Natural killer cell (primary cell): ENCODE results near the gene FMC1. TPM values are rescaled to one million over a fixed set of nuclear protein-coding genes. Genes with fewer than 3 reads are reported as not detected.

ENCODE experiments used
- ATAC-seq, 3 donors: fragments of 150-1000 bp in 2 of 3; fragments of 200-7000 bp in 1 of 3; cut with Tn5 transposase; 1 replicate in 1 of 3; 2 replicates in 2 of 3; pipeline ENCODE4 v1.10.0; 2021; ENCODE audit warnings: mild to moderate bottlenecking in 2 of 3, moderate library complexity in 2 of 3
- DNase-seq, 2 donors: peaks; one replicate each; pipeline versions ENCODE4 v3.0.0 to v3.0.0-alpha.2; 2013 to 2021; ENCODE audit warnings: mixed read lengths in 1 of 2
- H3K27ac ChIP-seq: one replicate; pipeline ENCODE4 v1.5.1; 2013; ENCODE audit warnings: mild to moderate bottlenecking, low read length
- H3K27me3 ChIP-seq: one replicate; pipeline ENCODE4 v1.6.1; 2013; ENCODE audit warnings: low read length; ENCODE audit not compliant: control insufficient read depth, insufficient read depth
- H3K36me3 ChIP-seq: one replicate; pipeline ENCODE4 v1.6.1; 2013; ENCODE audit warnings: low read length; ENCODE audit not compliant: control insufficient read depth, insufficient read depth
- H3K4me1 ChIP-seq: one replicate; pipeline ENCODE4 v1.6.1; 2013; ENCODE audit warnings: low read length; ENCODE audit not compliant: control insufficient read depth, insufficient read depth
- H3K4me3 ChIP-seq: one replicate; pipeline ENCODE4 v1.5.1; 2013; ENCODE audit warnings: low read length
- H3K9me3 ChIP-seq: one replicate; pipeline ENCODE4 v1.6.1; 2013; ENCODE audit warnings: low read length; ENCODE audit not compliant: control insufficient read depth, insufficient read depth
- H3K27ac Mint-ChIP-seq, 2 donors: one replicate each; pipeline ENCODE4 v1.8.0; 2022; ENCODE audit warnings: mild to moderate bottlenecking in 2 of 2, mixed read lengths in 2 of 2, moderate library complexity in 1 of 2
- H3K27me3 Mint-ChIP-seq, 2 donors: one replicate each; pipeline ENCODE4 v1.8.0; 2022; ENCODE audit warnings: low read depth in 2 of 2, mixed read lengths in 2 of 2
- H3K36me3 Mint-ChIP-seq: one replicate; pipeline ENCODE4 v1.8.0; 2022; ENCODE audit warnings: mixed read lengths
- H3K4me1 Mint-ChIP-seq, 2 donors: one replicate each; pipeline ENCODE4 v1.8.0; 2022; ENCODE audit warnings: mixed read lengths in 2 of 2
- H3K4me3 Mint-ChIP-seq: one replicate; pipeline ENCODE4 v1.8.0; 2022; ENCODE audit warnings: mild to moderate bottlenecking, moderate library complexity, mixed read lengths
- H3K9me3 Mint-ChIP-seq, 2 donors: one replicate each; pipeline ENCODE4 v1.8.0; 2022; ENCODE audit warnings: mixed read lengths in 2 of 2
- WGBS: methylation state at CpG from one replicate; pipeline ENCODE4 v1.1.7; 2013; ENCODE audit warnings: missing lambda C conversion rate; ENCODE audit not compliant: insufficient coverage; 5-methylcytosine and 5-hydroxymethylcytosine counted together
- intact Hi-C: fragments of 100-400 bp; cut with micrococcal nuclease; formaldehyde crosslinking; loops from one replicate; pipeline ENCODE4 v1.14.2; 2022
- total RNA-seq, 4 donors: library from RNA; stranded (reverse); fragments of 120-200 nt in 1 of 4; gene quantifications; one replicate each; pipeline versions ENCODE4 v1.2.3 to v1.2.4, GENCODE V29; 2013 to 2022
- TF ChIP-seq, protein P1 (sequence below): fragments of 200-600 bp; IDR thresholded peaks from one replicate; pipeline ENCODE4 v1.8.0; 2022; ENCODE audit warnings: antibody characterized with exemption

Gene FMC1
- total RNA-seq, 3 donors from 2014 or later (not counting 1 experiment from before 2014, with no cell fraction given) = 5.1 to 7.2 (median 6.9) TPM

DNA sequence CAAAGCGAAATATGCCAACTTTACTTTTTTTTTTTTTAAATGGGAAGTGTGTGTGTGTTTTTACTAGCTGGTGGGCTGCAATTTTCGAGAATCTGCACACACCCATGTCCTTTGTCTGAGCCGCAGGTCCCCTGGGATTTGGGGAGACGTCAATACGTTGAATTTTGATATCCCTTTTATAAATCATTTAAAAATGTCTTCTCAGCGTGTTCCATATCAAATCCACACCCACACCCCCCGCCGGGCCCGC is 404 bp upstream of the FMC1 start:
- Mint-ChIP-seq H3K4me1 (peaks cover 28 to 31% of the 10 kb centered on the region in 2 donors), H3K9me3 (peaks cover 2 to 8% of the 10 kb centered on the region in 2 donors), H3K36me3 (peaks cover 11% of the 10 kb centered on the region), H3K27me3 (peaks cover 4 to 8% of the 10 kb centered on the region in 2 donors), H3K4me3 (peak overlapping the region; percentile 98), H3K27ac (peak overlapping the region; percentile 100)
- H3K27me3 ChIP-seq = no peaks in the 10 kb centered on the region
- WGBS = 0% methylated on average over 8 of the region's 9 CpGs
- H3K9me3 ChIP-seq = peaks cover 4% of the 10 kb centered on the region
- peaks cover 15% of the 10 kb centered on the region for H3K4me1 ChIP-seq
- peak overlapping the region; percentile 98 for H3K27ac ChIP-seq
- no peak for DNase-seq
- intact Hi-C loops = loop anchor here (1.0 to 2.0 kb wide), 4 partner anchors 19 to 836 kb away; partner anchors contain the start of genes KDM7A, LUC7L2, UBN2 and ZC3HAV1
- TF ChIP-seq, protein P1, sequence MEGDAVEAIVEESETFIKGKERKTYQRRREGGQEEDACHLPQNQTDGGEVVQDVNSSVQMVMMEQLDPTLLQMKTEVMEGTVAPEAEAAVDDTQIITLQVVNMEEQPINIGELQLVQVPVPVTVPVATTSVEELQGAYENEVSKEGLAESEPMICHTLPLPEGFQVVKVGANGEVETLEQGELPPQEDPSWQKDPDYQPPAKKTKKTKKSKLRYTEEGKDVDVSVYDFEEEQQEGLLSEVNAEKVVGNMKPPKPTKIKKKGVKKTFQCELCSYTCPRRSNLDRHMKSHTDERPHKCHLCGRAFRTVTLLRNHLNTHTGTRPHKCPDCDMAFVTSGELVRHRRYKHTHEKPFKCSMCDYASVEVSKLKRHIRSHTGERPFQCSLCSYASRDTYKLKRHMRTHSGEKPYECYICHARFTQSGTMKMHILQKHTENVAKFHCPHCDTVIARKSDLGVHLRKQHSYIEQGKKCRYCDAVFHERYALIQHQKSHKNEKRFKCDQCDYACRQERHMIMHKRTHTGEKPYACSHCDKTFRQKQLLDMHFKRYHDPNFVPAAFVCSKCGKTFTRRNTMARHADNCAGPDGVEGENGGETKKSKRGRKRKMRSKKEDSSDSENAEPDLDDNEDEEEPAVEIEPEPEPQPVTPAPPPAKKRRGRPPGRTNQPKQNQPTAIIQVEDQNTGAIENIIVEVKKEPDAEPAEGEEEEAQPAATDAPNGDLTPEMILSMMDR = no peak
- H3K4me3 ChIP-seq = peak overlapping the region; percentile 89
- ATAC-seq = no peak
- H3K36me3 ChIP-seq = no peaks in the 10 kb centered on the region

DNA sequence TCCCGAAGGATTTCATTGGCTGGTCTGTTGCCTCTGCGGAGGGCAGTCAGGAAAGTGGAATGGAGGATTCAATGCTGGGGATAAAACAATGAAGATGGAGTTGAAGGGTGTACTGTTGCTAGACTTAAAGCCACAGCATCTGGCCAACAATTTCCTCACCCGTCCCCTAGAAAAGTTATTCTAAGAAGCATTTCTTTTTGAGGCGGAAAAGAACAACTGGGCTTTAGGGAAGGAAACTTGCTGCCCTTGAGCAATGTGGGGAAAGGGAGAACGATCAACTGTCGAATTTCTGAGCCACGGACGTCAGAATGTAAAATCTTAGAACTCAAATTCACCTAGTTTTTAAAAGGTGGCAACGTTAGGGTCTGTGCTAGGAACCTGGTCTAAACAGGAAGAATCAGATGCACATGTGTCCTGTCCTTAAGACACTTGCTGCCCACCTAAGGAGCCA is 664 bp downstream of the FMC1 start:
- peaks cover 28 to 31% of the 10 kb centered on the region in 2 donors for H3K4me1 Mint-ChIP-seq
- TF ChIP-seq, protein P1 = no peak
- peaks cover 15% of the 10 kb centered on the region for H3K4me1 ChIP-seq

DNA sequence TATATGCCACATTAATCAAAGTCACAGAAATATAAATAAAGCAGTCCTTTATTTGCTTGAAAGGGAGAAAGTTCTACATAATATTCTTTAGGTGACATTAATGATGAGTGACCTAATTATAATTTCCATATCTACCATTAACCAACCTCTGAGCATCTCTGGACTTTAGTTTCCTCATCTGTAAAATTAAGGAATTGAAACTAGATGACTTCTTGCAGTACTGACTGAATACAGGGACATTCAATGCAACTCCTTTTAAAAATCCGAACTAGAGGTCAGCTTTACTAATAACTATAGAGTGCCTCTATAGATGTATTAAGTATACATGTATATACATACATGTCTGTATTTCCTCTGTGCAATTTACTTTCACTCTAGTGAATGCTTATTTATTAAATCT is 3.9 kb downstream of the FMC1 start:
- H3K27me3 Mint-ChIP-seq = peaks cover 4 to 8% of the 10 kb centered on the region in 2 donors

More for the DNA sequence above, 664 bp downstream of the FMC1 start:
- no peak for ATAC-seq
- H3K9me3 ChIP-seq = peaks cover 4% of the 10 kb centered on the region
- Mint-ChIP-seq H3K9me3 (peaks cover 2 to 8% of the 10 kb centered on the region in 2 donors), H3K27ac (peak overlapping the region; percentile 100), H3K36me3 (peaks cover 11% of the 10 kb centered on the region), H3K4me3 (peak overlapping the region; percentile 98), H3K27me3 (peaks cover 4 to 8% of the 10 kb centered on the region in 2 donors)
- peak overlapping the region; percentile 89 for H3K4me3 ChIP-seq
- H3K27me3 ChIP-seq = no peaks in the 10 kb centered on the region
- 0% methylated on average over 8 of the region's 9 CpGs for WGBS
- intact Hi-C loops = loop anchor here (2.0 kb wide), 1 partner anchor 835 kb away; the partner anchor contains the start of gene KDM7A
- H3K27ac ChIP-seq = peak overlapping the region; percentile 98
- DNase-seq = no peak
- peaks cover 7% of the 10 kb centered on the region for H3K36me3 ChIP-seq

More for the DNA sequence above, 3.9 kb downstream of the FMC1 start:
- H3K36me3 Mint-ChIP-seq = peaks cover 11% of the 10 kb centered on the region
- ATAC-seq (no peak), DNase-seq (no peak)
- peaks cover 23 to 24% of the 10 kb centered on the region in 2 donors for H3K4me1 Mint-ChIP-seq
- no peak overlapping the region for H3K27ac Mint-ChIP-seq
- no peak overlapping the region for H3K4me3 Mint-ChIP-seq
- WGBS = no CpG with 5 or more reads among the region's 1 CpG
- Histone ChIP-seq H3K36me3 (peaks cover 13% of the 10 kb centered on the region), H3K4me3 (no peak overlapping the region), H3K27me3 (no peaks in the 10 kb centered on the region), H3K27ac (no peak overlapping the region), H3K9me3 (no peaks in the 10 kb centered on the region), H3K4me1 (peaks cover 11% of the 10 kb centered on the region)
- TF ChIP-seq, protein P1 = no peak
- peaks cover 2 to 3% of the 10 kb centered on the region in 2 donors for H3K9me3 Mint-ChIP-seq
- intact Hi-C loops = no loop called here
